ENCODE data around the gene SLC35A3.

Gene SLC35A3

DNA sequence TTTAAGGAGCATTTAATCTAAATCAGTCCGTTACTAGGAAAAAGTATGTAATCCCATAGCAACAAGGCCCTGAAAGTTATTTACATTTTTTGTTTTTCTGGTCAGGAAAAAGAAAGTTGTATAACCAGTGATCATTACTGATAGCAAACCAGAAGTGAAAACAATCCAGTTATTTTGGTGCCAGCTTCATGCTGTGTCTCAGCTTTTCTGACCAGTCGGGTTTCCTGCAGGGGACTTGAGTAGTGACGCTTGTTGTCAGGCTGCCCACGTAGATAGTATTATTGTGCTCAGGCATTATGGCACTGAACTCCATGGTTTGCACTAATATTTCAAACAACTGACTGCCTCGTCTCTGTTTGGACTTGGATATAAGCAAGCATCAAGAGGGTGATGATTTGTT is 107.7 kb downstream of the SLC35A3 start:
- no peak for DNase-seq

DNA sequence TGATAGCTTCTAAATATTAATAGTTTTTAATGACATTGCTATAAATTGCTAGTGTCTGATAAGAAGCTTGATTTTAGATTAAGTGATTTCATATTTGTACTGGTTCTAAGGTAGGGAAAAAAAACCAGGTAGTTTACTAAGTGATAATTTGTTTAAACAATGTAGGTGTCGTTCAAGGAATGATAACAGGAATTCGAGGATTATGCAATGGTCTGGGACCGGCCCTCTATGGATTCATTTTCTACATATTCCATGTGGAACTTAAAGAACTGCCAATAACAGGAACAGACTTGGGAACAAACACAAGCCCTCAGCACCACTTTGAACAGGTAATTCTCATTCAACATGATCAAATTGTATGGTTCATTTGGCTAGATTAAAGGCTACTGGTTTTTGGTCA is 110.5 kb downstream of the SLC35A3 start:
- DNase-seq = no peak
